Breast epithelium (tissue), 4 donors: ENCODE data around the gene LCN6. TPM values are rescaled to one million over a fixed set of nuclear protein-coding genes. Genes with fewer than 3 reads are reported as not detected.
A peak's percentile ranks its signal among the peaks of the same experiment; 100 is the strongest.

ENCODE experiments used
- DNase-seq, 2 donors: peaks; one replicate each; pipeline ENCODE4 v3.0.0-alpha.2; 2019; ENCODE audit warnings: low spot score in 2 of 2
- H3K27ac ChIP-seq, 2 donors: fragments of 200-600 bp; sonication (generic) in 1 of 2; one replicate each; pipeline ENCODE4 v1.5.1; 2016 to 2019; ENCODE audit warnings: mild to moderate bottlenecking in 1 of 2
- H3K27me3 ChIP-seq, 2 donors: fragments of 200-600 bp; sonication (generic) in 1 of 2; one replicate each; pipeline versions ENCODE4 v1.5.1 to v1.6.0; 2017 to 2019; ENCODE audit warnings: control low read depth in 1 of 2, mild to moderate bottlenecking in 1 of 2
- H3K36me3 ChIP-seq: fragments of 200-600 bp; one replicate; pipeline ENCODE4 v1.5.1; 2019
- H3K4me1 ChIP-seq, 2 donors: fragments of 200-600 bp; sonication (generic); one replicate each; pipeline ENCODE4 v1.5.1; 2016 to 2019; ENCODE audit warnings: control low read depth in 1 of 2
- H3K4me3 ChIP-seq, 3 donors: fragments of 200-600 bp; sonication (generic); 1 replicate in 2 of 3; 2 replicates in 1 of 3; pipeline ENCODE4 v1.5.1; 2016 to 2019; ENCODE audit warnings: mild to moderate bottlenecking in 3 of 3, moderate library complexity in 2 of 3
- H3K9me3 ChIP-seq, 2 donors: fragments of 200-600 bp; sonication (generic) in 1 of 2; one replicate each; pipeline ENCODE4 v1.5.1; 2016 to 2019; ENCODE audit warnings: control low read depth in 1 of 2
- CTCF ChIP-seq, 3 donors: fragments of 450-650 bp; IDR thresholded peaks; one replicate each; pipeline ENCODE4 v1.5.1; 2016 to 2017; ENCODE audit warnings: antibody characterized with exemption in 3 of 3, mild to moderate bottlenecking in 3 of 3, moderate library complexity in 3 of 3
- POLR2A ChIP-seq: fragments of 450-650 bp; IDR thresholded peaks from one replicate; pipeline ENCODE4 v1.6.1; 2016; ENCODE audit warnings: antibody characterized with exemption, mild to moderate bottlenecking, moderate library complexity
- POLR2AphosphoS5 ChIP-seq, 3 donors: sonication (generic); formaldehyde crosslinking; IDR thresholded peaks; one replicate each; pipeline ENCODE4 v1.6.1; 2017; ENCODE audit warnings: antibody characterized with exemption in 3 of 3
- intact Hi-C: fragments of 100-400 bp; cut with DNase I; formaldehyde crosslinking; loops from one replicate; pipeline ENCODE4 v1.15.1; 2023; ENCODE audit warnings: low total_unique reads
- total RNA-seq, 3 donors: library from RNA; depleted of rRNA; stranded (reverse); fragments of >200 nt; gene quantifications; one replicate each; pipeline ENCODE4 v1.1.0, GENCODE V29; 2016

The LCN6 gene
- total RNA-seq, 3 donors from 2014 or later = 4.1 to 12.2 (median 9.5) TPM

DNA sequence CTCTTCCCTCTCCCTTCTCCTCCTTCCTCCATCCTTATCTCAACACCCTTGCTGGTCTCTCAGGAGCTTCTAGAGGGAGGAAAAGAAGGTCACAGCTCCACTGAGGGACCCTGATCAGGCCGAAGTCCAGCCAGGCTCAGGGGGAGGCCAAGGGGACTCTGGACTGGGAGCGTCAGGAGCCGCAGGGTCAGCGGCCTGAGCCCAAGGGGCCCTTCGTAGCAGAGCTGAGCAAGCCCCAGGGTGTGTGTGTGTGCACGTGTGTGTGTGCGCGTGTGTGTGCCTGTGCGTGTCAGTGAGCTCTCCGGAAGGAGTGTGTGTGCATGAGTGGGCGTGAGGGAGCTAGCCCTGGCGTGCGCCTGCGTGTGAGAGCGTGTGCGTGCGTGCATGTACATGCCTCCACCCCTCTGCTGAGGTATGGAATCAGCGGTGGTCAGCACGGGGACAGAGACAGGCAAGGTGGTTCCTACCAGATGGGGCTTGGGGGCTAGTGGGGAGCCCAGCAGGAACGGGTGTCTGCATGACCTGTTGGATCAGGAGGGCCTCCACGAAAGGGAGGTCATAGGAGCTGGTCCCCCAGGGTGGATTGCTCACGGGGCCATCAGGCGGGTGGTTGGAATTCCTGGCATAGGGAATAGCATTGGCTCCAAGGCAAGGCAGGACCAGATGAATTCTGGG, 51.0 kb downstream of the LCN6 start:
- intact Hi-C loops = no loop called here
- Histone ChIP-seq H3K27ac (no peak overlapping the region), H3K36me3 (no peaks in the 10 kb centered on the region), H3K4me1 (no peaks in the 10 kb centered on the region), H3K27me3 (no peaks in the 10 kb centered on the region), H3K9me3 (no peaks in the 10 kb centered on the region), H3K4me3 (peak overlapping the region in 1 of 3 donors; percentile 26)
- no peak for DNase-seq
- no peak for TF ChIP-seq POLR2AphosphoS5 (IDR thresholded peaks at IDR 0.05)
- TF ChIP-seq CTCF (IDR thresholded peaks at IDR 0.05) = no peak
- no peak for TF ChIP-seq POLR2A

GRCh38 chr9:136696502-136696901, 51.8 kb downstream of the LCN6 start:
- TF ChIP-seq CTCF (IDR thresholded peaks at IDR 0.05) (no peak), POLR2AphosphoS5 (IDR thresholded peaks at IDR 0.05) (no peak)
- no peaks in the 10 kb centered on the region for H3K27me3 ChIP-seq

DNA sequence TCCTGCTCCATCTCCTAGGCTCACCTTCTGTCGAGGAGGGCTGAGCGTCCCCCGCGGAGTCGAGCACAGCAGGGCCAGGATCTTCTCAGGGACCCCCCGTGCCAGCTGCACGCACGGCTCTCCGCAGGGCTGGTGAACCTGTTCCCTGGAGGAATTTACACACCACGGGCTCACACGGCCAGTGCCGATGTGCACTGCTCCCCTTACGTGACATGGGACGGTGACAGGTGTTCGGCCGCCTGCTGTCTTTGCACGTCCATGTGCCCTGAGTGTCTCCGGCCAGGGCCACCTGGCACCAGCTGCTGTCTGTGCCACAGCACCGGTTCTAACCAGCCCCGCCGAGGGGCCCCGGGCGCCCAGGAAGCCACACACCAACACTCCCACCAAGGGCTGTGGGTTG, 52.4 kb downstream of the LCN6 start:
- peak overlapping the region; percentile 68 to 79 for H3K27ac ChIP-seq
- H3K4me1 ChIP-seq = no peaks in the 10 kb centered on the region
- no peaks in the 10 kb centered on the region for H3K27me3 ChIP-seq
- TF ChIP-seq POLR2AphosphoS5 (IDR thresholded peaks at IDR 0.05) (no peak), CTCF (IDR thresholded peaks at IDR 0.05) (no peak), POLR2A (no peak)
- DNase-seq = no peak
- H3K36me3 ChIP-seq = no peaks in the 10 kb centered on the region
- H3K9me3 ChIP-seq = no peaks in the 10 kb centered on the region
- H3K4me3 ChIP-seq = no peak overlapping the region
- intact Hi-C loops = no loop called here

More at GRCh38 chr9:136696502-136696901, 51.8 kb downstream of the LCN6 start:
- no peaks in the 10 kb centered on the region for H3K4me1 ChIP-seq
- H3K36me3 ChIP-seq = no peaks in the 10 kb centered on the region
- no peaks in the 10 kb centered on the region for H3K9me3 ChIP-seq
- no peak overlapping the region for H3K27ac ChIP-seq
- H3K4me3 ChIP-seq = no peak overlapping the region
- intact Hi-C loops = no loop called here
- no peak for DNase-seq

GRCh38 chr9:136695435-136695895, 52.9 kb downstream of the LCN6 start:
- peak overlapping the region; percentile 68 to 79 for H3K27ac ChIP-seq
- H3K4me3 ChIP-seq = no peak overlapping the region
- H3K27me3 ChIP-seq = no peaks in the 10 kb centered on the region
- TF ChIP-seq POLR2AphosphoS5 (IDR thresholded peaks at IDR 0.05) (no peak), CTCF (IDR thresholded peaks at IDR 0.05) (no peak), POLR2A (no peak)
- H3K36me3 ChIP-seq = no peaks in the 10 kb centered on the region
- intact Hi-C loops = no loop called here
- H3K4me1 ChIP-seq = no peaks in the 10 kb centered on the region
- DNase-seq = peak; percentile 88 to 90
- no peaks in the 10 kb centered on the region for H3K9me3 ChIP-seq

- Histone ChIP-seq H3K27me3 (no peaks in the 10 kb centered on the region), H3K27ac (peak overlapping the region; percentile 65 to 79)
- intact Hi-C loops = no loop called here
Measured at GRCh38 chr9:136694872-136695247, 53.5 kb downstream of the LCN6 start.

More at GRCh38 chr9:136694872-136695247, 53.5 kb downstream of the LCN6 start:
- H3K36me3 ChIP-seq = no peaks in the 10 kb centered on the region
- TF ChIP-seq POLR2AphosphoS5 (IDR thresholded peaks at IDR 0.05) (no peak), CTCF (IDR thresholded peaks at IDR 0.05) (no peak), POLR2A (no peak)
- no peaks in the 10 kb centered on the region for H3K9me3 ChIP-seq
- no peaks in the 10 kb centered on the region for H3K4me1 ChIP-seq
- H3K4me3 ChIP-seq = no peak overlapping the region
- DNase-seq = no peak
